ENCODE measurements around the gene TRIM14. TPM values are rescaled to one million over a fixed set of nuclear protein-coding genes. Genes with fewer than 3 reads are reported as not detected.

Gene TRIM14
- total RNA-seq, 1 experiment from 2014 or later: 11.9 TPM

DNA sequence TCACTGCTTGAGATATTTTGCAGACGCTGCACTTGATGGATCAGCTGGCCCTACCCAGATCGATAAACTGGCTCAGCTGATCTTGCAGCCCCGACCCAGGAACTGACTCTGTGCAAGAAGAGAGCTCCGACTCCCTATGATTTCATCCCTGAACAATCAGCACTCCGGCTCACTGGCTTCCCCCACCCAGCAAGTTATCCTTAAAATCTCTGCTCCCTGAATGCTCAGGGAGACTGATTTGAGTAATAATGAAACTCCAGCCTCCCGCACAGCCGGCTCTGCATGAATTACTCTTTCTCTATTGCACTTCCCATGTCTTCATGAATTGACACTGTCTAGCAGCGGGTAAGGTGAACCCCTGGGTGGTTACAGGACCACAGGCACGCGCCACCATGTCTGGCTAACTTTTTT lies 79.4 kb downstream of the TRIM14 start:
- Mint-ChIP-seq H3K36me3 (no peaks in the 10 kb centered on the region), H3K4me1 (peaks cover 9% of the 10 kb centered on the region; the same call in 1 of the 2 replicates), H3K27me3 (ENCODE audit: low read depth) (peaks cover 17% of the 10 kb centered on the region), H3K4me3 (no peak overlapping the region), H3K27ac (no peak overlapping the region), H3K9me3 (no peaks in the 10 kb centered on the region)
- ATAC-seq: no peak
- no peak for DNase-seq (ENCODE audit: low spot score)
- POLR2A ChIA-PET: no interaction called here
- TF ChIP-seq ETV6 (CRISPR knock-in tag; IDR thresholded peaks at IDR 0.05): no peak
- no peak for TF ChIP-seq USF1 (CRISPR knock-in tag; IDR thresholded peaks at IDR 0.05)
- no peak for TF ChIP-seq RELA (CRISPR knock-in tag; IDR thresholded peaks at IDR 0.05; ENCODE audit: borderline replicate concordance)
- no peak for TF ChIP-seq CREM (CRISPR knock-in tag; IDR thresholded peaks at IDR 0.05)
- no peak for TF ChIP-seq HMGA2 (CRISPR knock-in tag; IDR thresholded peaks at IDR 0.05)
- CTCF ChIA-PET: no interaction called here

GRCh38 chr9:98038958-98039357 lies 80.1 kb downstream of the TRIM14 start:
- ATAC-seq (no peak; the same call in 1 of the 2 replicates), DNase-seq (ENCODE audit: low spot score) (no peak)
- Mint-ChIP-seq H3K4me3 (no peak overlapping the region), H3K36me3 (no peaks in the 10 kb centered on the region), H3K27ac (no peak overlapping the region), H3K4me1 (peaks cover 9% of the 10 kb centered on the region; the same call in 1 of the 2 replicates), H3K27me3 (ENCODE audit: low read depth) (peaks cover 19% of the 10 kb centered on the region), H3K9me3 (no peaks in the 10 kb centered on the region)
- ChIA-PET CTCF (no interaction called here), POLR2A (no interaction called here)
- TF ChIP-seq TEAD1 (CRISPR knock-in tag; IDR thresholded peaks at IDR 0.05) (no peak), PRRX2 (CRISPR knock-in tag; IDR thresholded peaks at IDR 0.05) (no peak), ZSCAN18 (CRISPR knock-in tag; IDR thresholded peaks at IDR 0.05) (no peak)
- TF ChIP-seq, protein P1, sequence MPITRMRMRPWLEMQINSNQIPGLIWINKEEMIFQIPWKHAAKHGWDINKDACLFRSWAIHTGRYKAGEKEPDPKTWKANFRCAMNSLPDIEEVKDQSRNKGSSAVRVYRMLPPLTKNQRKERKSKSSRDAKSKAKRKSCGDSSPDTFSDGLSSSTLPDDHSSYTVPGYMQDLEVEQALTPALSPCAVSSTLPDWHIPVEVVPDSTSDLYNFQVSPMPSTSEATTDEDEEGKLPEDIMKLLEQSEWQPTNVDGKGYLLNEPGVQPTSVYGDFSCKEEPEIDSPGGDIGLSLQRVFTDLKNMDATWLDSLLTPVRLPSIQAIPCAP (CRISPR knock-in tag; IDR thresholded peaks at IDR 0.05): no peak

- TF ChIP-seq, protein P2, sequence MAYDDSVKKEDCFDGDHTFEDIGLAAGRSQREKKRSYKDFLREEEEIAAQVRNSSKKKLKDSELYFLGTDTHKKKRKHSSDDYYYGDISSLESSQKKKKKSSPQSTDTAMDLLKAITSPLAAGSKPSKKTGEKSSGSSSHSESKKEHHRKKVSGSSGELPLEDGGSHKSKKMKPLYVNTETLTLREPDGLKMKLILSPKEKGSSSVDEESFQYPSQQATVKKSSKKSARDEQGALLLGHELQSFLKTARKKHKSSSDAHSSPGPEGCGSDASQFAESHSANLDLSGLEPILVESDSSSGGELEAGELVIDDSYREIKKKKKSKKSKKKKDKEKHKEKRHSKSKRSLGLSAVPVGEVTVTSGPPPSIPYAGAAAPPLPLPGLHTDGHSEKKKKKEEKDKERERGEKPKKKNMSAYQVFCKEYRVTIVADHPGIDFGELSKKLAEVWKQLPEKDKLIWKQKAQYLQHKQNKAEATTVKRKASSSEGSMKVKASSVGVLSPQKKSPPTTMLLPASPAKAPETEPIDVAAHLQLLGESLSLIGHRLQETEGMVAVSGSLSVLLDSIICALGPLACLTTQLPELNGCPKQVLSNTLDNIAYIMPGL (CRISPR knock-in tag; IDR thresholded peaks at IDR 0.05): no peak
- TF ChIP-seq ZNF317 (CRISPR knock-in tag; IDR thresholded peaks at IDR 0.05; ENCODE audit: borderline replicate concordance, low read depth) (no peak), MYBL2 (CRISPR knock-in tag; IDR thresholded peaks at IDR 0.05) (no peak), ZBTB43 (CRISPR knock-in tag; IDR thresholded peaks at IDR 0.05) (no peak)
- CTCF ChIA-PET: interaction anchor here (0.6 kb wide), 1 partner anchor 112 kb away, joined by 4 read pairs; no protein-coding TSS in a partner anchor
- no peak for ATAC-seq
- peaks cover 9% of the 10 kb centered on the region; the same call in 1 of the 2 replicates for H3K4me1 Mint-ChIP-seq
- no peak for DNase-seq (ENCODE audit: low spot score)
- H3K4me3 Mint-ChIP-seq: no peak overlapping the region
- H3K36me3 Mint-ChIP-seq: no peaks in the 10 kb centered on the region
- H3K27me3 Mint-ChIP-seq (ENCODE audit: low read depth): peaks cover 23% of the 10 kb centered on the region
- no peaks in the 10 kb centered on the region for H3K9me3 Mint-ChIP-seq
- POLR2A ChIA-PET: no interaction called here
- H3K27ac Mint-ChIP-seq: no peak overlapping the region
Observed at GRCh38 chr9:98037357-98037756, 81.7 kb downstream of the TRIM14 start.

Measured in WTC11 (cell line).